GM19397 (cell line): ENCODE results near the gene TOR1A.
A peak's percentile ranks its signal among the peaks of the same experiment; 100 is the strongest.
"Not testable (repeated sequence)": the region's sequence is repeated elsewhere in the genome, so short reads cannot be mapped to it uniquely, and the experiment has no call there.

Experiments used
- ATAC-seq: cut with Tn5 transposase; IDR thresholded peaks from one replicate; pipeline ENCODE4 v1.9.1; 2021; ENCODE audit warnings: mild to moderate bottlenecking, moderate library complexity; ENCODE audit not compliant: unreplicated experiment

The TOR1A gene

GRCh38 chr9:129823542-129823934 is 398 bp downstream of the TOR1A start:
- no peak for ATAC-seq

- no peak for ATAC-seq
Observed at GRCh38 chr9:129822898-129823541, 916 bp downstream of the TOR1A start.

DNA sequence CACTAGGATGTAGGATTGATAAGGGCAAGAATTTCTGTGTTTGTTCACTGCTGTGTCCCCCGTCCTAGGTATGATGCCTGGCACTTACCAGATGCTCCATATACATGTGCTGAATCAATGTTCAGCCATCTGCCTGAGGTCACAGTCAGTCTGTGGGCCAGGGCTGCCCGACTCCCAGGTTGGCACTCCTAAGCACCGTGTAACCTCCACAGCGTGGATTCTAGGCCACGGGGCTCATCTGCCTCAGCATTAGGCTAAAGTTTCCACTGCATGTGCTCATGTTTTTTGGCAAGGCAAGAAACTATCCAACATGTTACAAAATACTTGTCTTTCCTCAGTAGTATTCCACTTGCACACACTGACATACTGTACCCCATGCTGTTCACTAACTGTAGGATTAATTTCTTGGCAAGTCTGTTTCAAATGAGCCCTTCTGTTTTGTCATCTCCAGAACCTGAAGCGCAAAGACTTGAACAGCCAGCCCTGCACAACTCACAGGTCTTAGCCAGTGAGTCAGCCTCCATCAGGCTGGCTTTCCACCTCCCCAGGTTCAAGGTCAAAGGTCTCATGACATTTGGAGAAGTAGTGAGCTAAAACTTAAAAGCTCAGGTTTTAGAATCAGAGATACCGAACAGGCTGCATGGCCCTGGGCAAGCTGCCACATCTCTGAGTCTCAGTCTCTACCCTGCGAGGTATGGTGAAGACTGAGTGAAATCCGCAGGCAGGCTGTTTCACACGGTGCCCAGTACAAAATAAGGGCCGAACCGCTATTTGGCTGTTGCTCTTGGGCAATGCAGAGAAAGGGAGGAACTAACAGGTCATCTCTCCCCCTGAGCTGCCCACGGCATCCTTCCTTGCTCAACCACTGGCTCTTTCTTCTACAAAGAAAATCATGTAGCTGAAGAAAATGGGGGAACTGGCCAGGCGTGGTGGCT is 7.2 kb downstream of the TOR1A start:
- no peak for ATAC-seq

GRCh38 chr9:129815278-129815677 is 8.7 kb downstream of the TOR1A start:
- ATAC-seq = no peak

DNA sequence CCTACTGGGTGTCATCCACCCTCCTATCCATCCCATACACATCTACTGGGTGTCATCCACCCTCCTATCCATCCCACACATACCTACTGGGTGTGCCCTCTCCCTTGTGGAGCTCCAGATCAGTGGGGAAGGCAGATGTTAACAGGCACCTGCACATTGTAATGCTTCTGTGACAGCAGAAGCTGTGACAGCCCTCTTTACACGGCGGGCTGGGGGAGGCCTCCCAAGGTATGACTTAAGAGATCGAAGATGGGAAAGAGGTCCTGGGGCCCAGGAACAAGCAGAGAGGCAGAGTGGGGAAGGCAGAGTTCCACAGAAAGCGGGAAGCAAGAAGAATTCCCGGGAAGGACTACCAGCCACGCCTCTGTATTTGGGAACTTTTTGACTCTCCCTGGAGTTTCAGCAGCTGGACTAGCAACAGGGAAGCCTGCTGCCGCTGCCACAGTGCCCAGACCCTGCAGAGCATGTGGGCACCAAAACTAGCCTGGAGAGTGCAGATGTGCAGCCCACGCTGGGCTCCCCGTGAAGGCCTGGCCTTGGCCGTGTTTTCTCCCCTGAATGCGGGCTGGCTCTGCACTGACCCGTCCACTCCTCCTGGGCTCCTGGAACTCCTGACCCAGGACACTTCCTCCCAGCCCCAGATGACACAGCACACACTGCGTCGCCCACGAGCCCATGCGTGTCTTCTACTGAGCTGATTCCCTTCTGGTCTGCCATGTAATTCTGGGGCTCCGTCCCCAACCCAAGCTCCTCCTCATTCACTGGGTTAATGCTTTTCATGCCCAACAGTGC is 9.3 kb downstream of the TOR1A start:
- no peak for ATAC-seq

DNA sequence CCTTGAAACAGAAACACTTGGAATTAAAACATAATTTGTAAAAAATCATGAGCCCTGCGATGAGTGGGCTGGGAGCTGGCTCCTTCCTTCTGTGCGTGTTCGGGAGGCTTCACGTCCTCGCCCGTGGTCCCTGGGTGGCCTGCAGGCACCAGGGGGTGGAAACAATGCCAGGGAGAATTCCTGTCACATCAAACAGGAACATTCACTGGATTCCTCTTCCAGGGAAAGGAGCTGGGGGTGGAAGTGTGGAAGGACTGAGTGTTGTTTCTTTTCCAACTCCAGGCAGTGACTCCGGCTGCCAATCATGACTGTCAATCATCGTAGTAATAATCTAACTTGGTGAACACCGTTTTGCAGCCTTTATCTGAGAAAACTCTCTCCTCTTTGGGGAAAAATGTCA is 10.3 kb downstream of the TOR1A start:
- ATAC-seq = no peak

DNA sequence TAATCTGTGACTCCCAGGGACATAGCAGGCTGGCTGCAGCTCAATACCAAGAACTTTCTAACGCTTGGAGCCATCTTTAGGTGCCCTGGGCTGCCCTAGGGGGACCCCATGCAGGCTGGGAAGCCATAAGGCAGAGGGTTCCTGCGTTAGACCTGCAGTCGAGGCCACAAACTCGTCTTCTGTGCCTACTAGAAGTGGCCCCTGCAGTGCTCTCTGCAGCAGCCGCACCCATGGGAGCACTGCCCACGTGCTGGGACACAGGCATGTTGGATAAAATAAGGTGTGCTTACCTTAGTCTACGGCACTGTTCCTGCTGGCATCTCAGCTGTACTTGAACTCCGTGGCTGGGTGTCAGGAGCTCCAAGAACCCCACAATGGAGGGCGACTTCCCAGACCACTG is 11.6 kb downstream of the TOR1A start:
- ATAC-seq = no peak

GRCh38 chr9:129811967-129812363 is 12.0 kb downstream of the TOR1A start:
- no peak for ATAC-seq

- ATAC-seq = no peak
Observed at GRCh38 chr9:129810788-129811187, 13.1 kb downstream of the TOR1A start.

DNA sequence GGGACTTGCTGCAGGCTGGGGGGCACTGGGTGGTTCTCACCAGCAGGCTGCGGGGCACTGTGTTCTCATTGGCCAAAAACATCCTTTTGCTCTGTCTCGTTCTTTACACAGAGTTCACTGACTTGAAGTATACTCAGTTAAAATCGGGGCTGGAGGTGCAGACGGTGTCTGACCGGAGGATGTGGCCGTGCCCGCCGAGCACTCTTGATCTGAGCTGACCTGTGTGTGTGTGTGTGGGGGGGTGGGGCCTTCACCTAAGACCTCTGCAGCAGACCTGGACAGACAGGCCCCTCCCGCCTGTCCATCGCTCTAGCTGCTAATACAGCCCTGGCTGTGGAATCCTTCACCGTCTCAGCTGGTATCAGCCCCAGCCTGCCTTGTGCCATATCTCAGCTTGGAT is 13.8 kb downstream of the TOR1A start:
- no peak for ATAC-seq

DNA sequence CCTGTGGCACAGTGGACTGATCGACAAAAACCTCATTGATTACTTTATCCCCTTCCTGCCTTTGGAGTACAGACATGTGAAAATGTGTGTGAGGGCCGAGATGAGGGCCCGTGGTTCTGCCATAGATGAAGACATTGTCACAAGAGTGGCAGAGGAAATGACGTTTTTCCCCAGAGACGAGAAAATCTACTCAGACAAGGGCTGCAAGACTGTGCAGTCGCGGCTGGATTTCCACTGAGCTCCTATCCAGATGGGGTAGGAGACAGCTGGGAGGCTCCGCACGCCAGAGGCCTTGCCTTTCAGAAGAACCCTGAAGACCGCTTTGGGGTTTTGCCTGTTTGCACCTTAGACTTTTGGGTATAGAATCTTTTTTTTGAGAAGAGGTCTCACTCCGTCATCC is 14.6 kb downstream of the TOR1A start:
- no peak for ATAC-seq

GRCh38 chr9:129806061-129806460 is 17.9 kb downstream of the TOR1A start:
- no peak for ATAC-seq

GRCh38 chr9:129803676-129804060 is 20.3 kb downstream of the TOR1A start:
- ATAC-seq = peak; percentile 10

DNA sequence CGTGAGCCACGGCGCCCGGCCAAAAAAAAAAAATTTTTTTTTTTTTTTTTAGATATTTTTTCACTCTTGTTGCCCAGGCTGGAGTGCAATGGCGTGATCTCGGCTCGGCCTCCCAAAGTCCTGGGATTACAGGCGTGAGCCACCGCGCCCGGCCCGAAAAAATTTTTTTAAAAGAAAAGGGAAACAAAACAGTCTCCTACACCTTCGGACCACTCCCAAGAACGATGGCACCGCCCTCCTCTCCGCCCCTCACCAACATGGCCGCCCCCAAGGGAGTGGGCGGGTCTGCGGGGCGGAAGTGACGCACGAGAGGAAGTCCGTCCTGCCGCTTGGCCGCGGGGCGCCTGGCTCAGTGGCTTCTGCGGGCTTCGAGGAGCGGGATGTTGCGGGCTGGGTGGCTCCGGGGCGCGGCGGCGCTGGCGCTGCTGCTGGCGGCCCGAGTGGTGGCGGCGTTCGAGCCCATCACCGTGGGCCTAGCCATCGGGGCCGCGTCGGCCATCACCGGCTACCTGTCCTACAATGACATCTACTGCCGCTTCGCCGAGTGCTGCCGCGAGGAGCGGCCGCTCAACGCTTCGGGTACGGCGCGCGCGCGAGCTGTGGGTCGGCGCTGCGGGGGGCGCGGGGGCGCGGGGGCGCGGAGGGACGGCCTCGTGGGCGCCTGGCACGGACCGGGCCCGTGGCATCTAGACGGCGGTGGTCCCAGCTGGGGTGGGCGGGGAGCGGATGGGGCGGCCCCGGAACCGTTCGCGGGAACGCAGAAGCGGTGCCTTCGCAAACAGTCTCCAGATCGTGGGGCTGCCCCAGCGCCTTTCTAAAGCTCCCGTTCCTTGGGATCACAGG is 20.9 kb downstream of the TOR1A start, which contains the start of gene TOR1B:
Gene TOR1B, plus strand, starts transcription at position 352 of the 843 bp plus-strand sequence. Its CDS starts 29 bp downstream, at position 381.
- peak; percentile 85 for ATAC-seq

- ATAC-seq = no peak
Observed at GRCh38 chr9:129801504-129801903, 22.4 kb downstream of the TOR1A start.

- no peak for ATAC-seq
Observed at GRCh38 chr9:129798973-129799372, 25.0 kb downstream of the TOR1A start.

DNA sequence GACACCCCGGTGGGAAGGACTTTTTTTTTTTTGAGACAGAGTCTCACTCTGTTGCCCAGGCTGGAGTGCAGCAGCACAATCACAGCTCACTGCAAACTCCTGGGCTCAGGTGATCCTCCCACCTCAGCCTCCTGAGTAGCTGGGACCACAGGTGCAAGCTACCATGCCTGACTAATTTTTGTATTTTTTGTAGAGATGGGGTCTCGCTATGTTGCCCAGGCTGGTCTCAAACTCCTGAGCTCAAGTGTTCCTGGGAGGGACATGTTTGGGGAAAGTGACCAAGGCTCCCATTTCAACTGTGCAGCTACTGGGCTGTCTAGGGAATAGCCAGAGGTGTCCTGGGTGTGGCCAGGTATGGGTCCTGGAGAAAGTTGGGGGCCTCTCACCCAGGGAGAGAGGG is 27.9 kb downstream of the TOR1A start:
- not testable (repeated sequence) for ATAC-seq

DNA sequence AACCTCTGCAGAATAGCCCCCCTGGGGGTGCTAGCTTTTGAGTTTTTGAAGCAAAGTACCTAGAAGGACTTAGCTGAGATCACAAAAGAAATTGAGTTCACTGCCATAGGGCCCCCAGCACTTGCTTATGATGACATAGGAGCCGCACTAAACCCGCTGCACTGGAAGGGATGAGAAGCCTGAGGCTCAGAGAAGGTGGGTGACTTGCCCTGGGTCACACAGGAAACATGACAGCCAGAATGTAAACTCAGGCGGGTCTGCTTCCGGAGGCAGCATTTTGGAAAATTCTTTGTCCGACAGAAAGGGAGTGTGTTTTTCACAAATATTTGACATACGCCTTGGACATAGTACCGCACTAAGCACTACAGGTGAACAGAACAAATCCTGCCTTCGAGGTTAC is 29.4 kb downstream of the TOR1A start:
- ATAC-seq = no peak

- ATAC-seq = no peak
Observed at GRCh38 chr9:129786481-129786880, 37.5 kb downstream of the TOR1A start.

DNA sequence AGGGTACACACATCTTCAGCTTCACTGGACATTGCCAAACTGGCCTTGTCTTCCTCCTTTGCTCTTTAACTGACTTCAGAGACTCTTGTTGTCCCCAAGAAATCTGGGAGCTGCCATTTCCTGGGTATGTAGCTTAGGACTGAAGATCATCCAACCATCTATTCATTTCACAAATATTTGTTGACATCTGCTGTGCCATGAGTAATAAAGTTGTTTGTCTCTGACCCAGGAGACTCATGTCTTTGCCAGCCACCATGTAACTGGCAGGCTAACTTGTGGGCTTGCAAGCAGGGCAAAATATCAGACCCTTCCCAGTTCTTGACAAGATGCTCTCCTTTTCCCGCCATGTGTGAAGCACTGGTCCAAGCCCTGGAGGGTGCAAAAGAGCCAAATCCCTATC is 38.1 kb downstream of the TOR1A start:
- ATAC-seq = no peak
